OCI-LY7 (cell line): ENCODE measurements around the gene CETN3. TPM values are rescaled to one million over a fixed set of nuclear protein-coding genes. Genes with fewer than 3 reads are reported as not detected.
A peak's percentile ranks its signal among the peaks of the same experiment; 100 is the strongest.

Experiments used
- BruUV-seq: library from RNA; stranded (reverse); fragments of 400-500 nt; replicated peaks from 2 replicates; lab custom pipeline; 2021; lab: Mats Ljungman, UMichigan
- CTCF ChIA-PET: fragments of 300-600 bp; sonication (Branson Sonifier 250); formaldehyde crosslinking; loops from one replicate; lab custom pipeline; 2022; ENCODE audit warnings: antibody characterized with exemption; ENCODE audit not compliant: unreplicated experiment; lab: Charles Lee
- POLR2A ChIA-PET: fragments of 300-600 bp; sonication (Branson Sonifier 250); formaldehyde crosslinking; loops from one replicate; lab custom pipeline; 2022; ENCODE audit warnings: antibody characterized with exemption; lab: Charles Lee
- DNase-seq: peaks from one replicate; pipeline ENCODE4 v3.0.0-alpha.2; 2015; ENCODE audit warnings: low spot score
- H2AFZ ChIP-seq: fragments of 200-600 bp; sonication (generic), shearing (Covaris generic); 2 replicates; pipeline ENCODE4 v1.6.1; 2014; ENCODE audit warnings: mild to moderate bottlenecking, antibody characterized with exemption, low read length, moderate library complexity
- H3K27ac ChIP-seq: fragments of 200-600 bp; sonication (generic); 2 replicates; pipeline ENCODE4 v1.5.1; 2014; ENCODE audit warnings: mixed run types, low read depth, mild to moderate bottlenecking, moderate library complexity, low read length, inconsistent platforms; ENCODE audit not compliant: poor library complexity, severe bottlenecking
- H3K36me3 ChIP-seq: fragments of 200-600 bp; sonication (generic); 2 replicates; pipeline ENCODE4 v1.6.1; 2014; ENCODE audit warnings: mild to moderate bottlenecking, antibody characterized with exemption, low read length, moderate library complexity, mixed read lengths; ENCODE audit not compliant: insufficient read depth
- H3K4me1 ChIP-seq: fragments of 200-600 bp; sonication (generic); 2 replicates; pipeline ENCODE4 v1.5.1; 2014; ENCODE audit warnings: mild to moderate bottlenecking, low read length; ENCODE audit not compliant: insufficient read depth, poor library complexity, severe bottlenecking
- H3K4me2 ChIP-seq: fragments of 200-600 bp; sonication (generic); 2 replicates; pipeline ENCODE4 v1.6.1; 2014; ENCODE audit warnings: mild to moderate bottlenecking, low read length
- H3K4me3 ChIP-seq: fragments of 200-600 bp; sonication (generic); 2 replicates; pipeline ENCODE4 v1.5.1; 2014; ENCODE audit warnings: mild to moderate bottlenecking, low read depth, low read length; ENCODE audit not compliant: poor library complexity, severe bottlenecking
- H3K79me2 ChIP-seq: fragments of 200-600 bp; sonication (generic); 2 replicates; pipeline ENCODE4 v1.6.1; 2016; ENCODE audit warnings: low read depth, mild to moderate bottlenecking, low read length, moderate library complexity, mixed read lengths; ENCODE audit not compliant: insufficient read depth
- H3K9me2 ChIP-seq: fragments of 200-600 bp; sonication (generic); 2 replicates; pipeline ENCODE4 v1.6.1; 2016; ENCODE audit warnings: mild to moderate bottlenecking, low read length, mixed read lengths; ENCODE audit not compliant: insufficient read depth
- H3K9me3 ChIP-seq: fragments of 200-600 bp; sonication (generic); 2 replicates; pipeline ENCODE4 v1.6.1; 2014; ENCODE audit warnings: mild to moderate bottlenecking, mixed run types, low read length, mixed read lengths
- H4K20me1 ChIP-seq: fragments of 200-600 bp; sonication (generic); 2 replicates; pipeline ENCODE4 v1.6.1; 2014; ENCODE audit warnings: mild to moderate bottlenecking, antibody characterized with exemption, low read length, moderate library complexity, mixed read lengths; ENCODE audit not compliant: insufficient read depth
- CTCF ChIP-seq: fragments of 200-600 bp; sonication (generic); conservative IDR thresholded peaks from 2 replicates; pipeline ENCODE4 v1.5.1; 2014; ENCODE audit warnings: mild to moderate bottlenecking, antibody characterized with exemption, low read length, moderate library complexity, mixed read lengths
- EZH2phosphoT487 ChIP-seq: fragments of 200-600 bp; sonication (generic); IDR thresholded peaks from 2 replicates; pipeline ENCODE4 v1.6.1; 2018; ENCODE audit warnings: low read depth, borderline replicate concordance, mild to moderate bottlenecking, mixed run types, antibody characterized with exemption, low read length, moderate library complexity, mixed read lengths
- intact Hi-C: fragments of 100-400 bp; cut with micrococcal nuclease; formaldehyde crosslinking; loops from one replicate; pipeline ENCODE4 v1.10.0; 2022; ENCODE audit not compliant: unreplicated experiment
- total RNA-seq, 2 experiments: library from RNA; depleted of rRNA in 1 of 2; stranded (reverse); fragments of >200 nt in 1 of 2; shearing (Covaris generic) in 1 of 2; gene quantifications; 2 replicates each; pipeline ENCODE4 v1.2.3, GENCODE V29; 2014 to 2022

Gene CETN3
- total RNA-seq, 2 experiments from 2014 or later, result 34.6 to 53.2 TPM

GRCh38 chr5:90408571-90409317 lies 812 bp downstream of the CETN3 start:
- BruUV-seq, result TSS peak; percentile 89
- H3K4me3 ChIP-seq, result peak overlapping the region; percentile 83
- POLR2A ChIA-PET, result interaction anchor here (0.6 to 2.8 kb wide), 16 partner anchors 9 to 1734 kb away, joined by 3 to 25 read pairs (median 4); no protein-coding TSS in a partner anchor

DNA sequence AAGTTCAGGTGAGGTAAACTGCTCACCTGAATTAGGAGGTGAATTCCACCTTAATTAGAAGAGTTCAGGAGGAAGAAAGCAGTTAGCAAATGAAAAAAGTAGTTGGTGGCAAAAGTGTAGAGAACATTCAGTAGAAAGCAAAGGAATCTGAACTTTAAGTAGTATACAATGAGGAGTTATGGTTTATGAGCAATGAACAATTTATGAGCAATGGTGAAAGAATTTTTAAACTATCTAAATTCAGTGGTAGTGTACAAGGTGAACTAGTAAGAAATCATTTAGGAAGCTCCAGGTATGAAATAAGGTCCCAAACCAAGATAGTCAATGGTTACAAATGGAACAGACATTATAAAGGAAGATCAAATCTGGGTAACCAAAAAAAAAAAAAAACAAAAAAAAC lies 3.1 kb downstream of the CETN3 start:
- H3K4me2 ChIP-seq, result peak overlapping the region; percentile 89; the same call in 1 of the 2 replicates
- intact Hi-C loops, result loop anchor here (5.0 kb wide), 4 partner anchors 976 to 1744 kb away; partner anchors contain the start of genes ARRDC3 and MEF2C
- H3K9me3 ChIP-seq, result no peaks in the 10 kb centered on the region
- peaks cover 33% of the 10 kb centered on the region; the same call in 1 of the 2 replicates for H3K79me2 ChIP-seq
- H3K27ac ChIP-seq, result no peak overlapping the region
- H2AFZ ChIP-seq, result no peak overlapping the region
- BruUV-seq, result no TSS peak
- no peak overlapping the region for H3K4me3 ChIP-seq
- TF ChIP-seq CTCF (no peak), EZH2phosphoT487 (no peak)
- peaks cover 29% of the 10 kb centered on the region for H3K4me1 ChIP-seq
- ChIA-PET POLR2A (interaction anchor here (0.6 to 0.7 kb wide), 4 partner anchors 33 to 1750 kb away, joined by 3 to 11 read pairs (median 3); no protein-coding TSS in a partner anchor), CTCF (no interaction called here)
- H3K36me3 ChIP-seq, result peaks cover 40% of the 10 kb centered on the region
- DNase-seq, result no peak
- no peaks in the 10 kb centered on the region for H3K9me2 ChIP-seq
- no peaks in the 10 kb centered on the region for H4K20me1 ChIP-seq

More at GRCh38 chr5:90408571-90409317, 812 bp downstream of the CETN3 start:
- Histone ChIP-seq H3K9me3 (no peaks in the 10 kb centered on the region), H4K20me1 (no peaks in the 10 kb centered on the region), H3K9me2 (no peaks in the 10 kb centered on the region), H3K79me2 (peaks cover 36% of the 10 kb centered on the region; the same call in 1 of the 2 replicates), H3K4me2 (peak overlapping the region; percentile 89), H2AFZ (peak overlapping the region; percentile 83; the same call in 1 of the 2 replicates), H3K27ac (peak overlapping the region; percentile 90), H3K4me1 (peaks cover 29% of the 10 kb centered on the region), H3K36me3 (peaks cover 34% of the 10 kb centered on the region)
- TF ChIP-seq EZH2phosphoT487 (no peak), CTCF (no peak)
- CTCF ChIA-PET, result no interaction called here
- intact Hi-C loops, result loop anchor here (1.0 to 5.0 kb wide), 7 partner anchors 66 to 1746 kb away; partner anchors contain the start of genes ARRDC3, MBLAC2, MEF2C and POLR3G
- DNase-seq, result peak; percentile 9
